SU-DHL-6 (cell line): ENCODE data around the gene ZNF280A.
"Not testable (repeated sequence)": the region's sequence is repeated elsewhere in the genome, so short reads cannot be mapped to it uniquely, and the experiment has no call there.

Experiments
- H2AFZ ChIP-seq: fragments of 200-600 bp; sonication (generic); 2 replicates; pipeline ENCODE4 v1.6.1; 2014; ENCODE audit warnings: low read depth, mild to moderate bottlenecking, moderate library complexity, mixed read lengths, antibody characterized with exemption, low read length; ENCODE audit not compliant: severe bottlenecking
- H3F3A ChIP-seq: fragments of 200-600 bp; shearing (Covaris generic); 2 replicates; pipeline ENCODE4 v1.6.0; 2016; ENCODE audit warnings: antibody characterized with exemption, mild to moderate bottlenecking; ENCODE audit not compliant: insufficient read depth
- H3K27ac ChIP-seq: fragments of 200-600 bp; sonication (generic); 2 replicates; pipeline ENCODE4 v1.5.1; 2016; ENCODE audit warnings: low read depth, mild to moderate bottlenecking, low read length, moderate library complexity, mixed read lengths
- H3K27me3 ChIP-seq: fragments of 200-600 bp; sonication (generic), shearing (Covaris generic); 2 replicates; pipeline ENCODE4 v1.6.0; 2014; ENCODE audit warnings: mild to moderate bottlenecking, low read length
- H3K36me3 ChIP-seq: fragments of 200-600 bp; sonication (generic); 2 replicates; pipeline ENCODE4 v1.6.1; 2014; ENCODE audit warnings: mild to moderate bottlenecking, low read length, mixed read lengths
- H3K4me2 ChIP-seq: fragments of 300-600, 200-600 bp; shearing (Covaris generic), sonication (generic); 2 replicates; pipeline ENCODE4 v1.6.0; 2014; ENCODE audit warnings: low read length, low read depth, mild to moderate bottlenecking; ENCODE audit not compliant: poor library complexity, severe bottlenecking
- H3K4me3 ChIP-seq: fragments of 200-600 bp; sonication (generic); 2 replicates; pipeline ENCODE4 v1.5.1; 2014; ENCODE audit warnings: antibody characterized with exemption, low read length, mild to moderate bottlenecking, mixed read lengths; ENCODE audit not compliant: insufficient read depth, poor library complexity, severe bottlenecking
- H3K79me2 ChIP-seq: fragments of 200-600 bp; sonication (generic); 2 replicates; pipeline ENCODE4 v1.6.1; 2014; ENCODE audit warnings: mild to moderate bottlenecking, low read length, moderate library complexity; ENCODE audit not compliant: insufficient read depth
- H3K9ac ChIP-seq: fragments of 200-600 bp; sonication (generic); 2 replicates; pipeline ENCODE4 v1.7.0; 2014; ENCODE audit warnings: mild to moderate bottlenecking, low read length
- H3K9me2 ChIP-seq: fragments of 200-600 bp; sonication (generic); replicated peaks from 2 replicates; pipeline ENCODE4 v1.6.1; 2014; ENCODE audit warnings: low read length; ENCODE audit not compliant: insufficient read depth
- H3K9me3 ChIP-seq: fragments of 200-600 bp; sonication (generic); 2 replicates; pipeline ENCODE4 v1.6.1; 2014; ENCODE audit warnings: low read length, mixed read lengths; ENCODE audit not compliant: insufficient read depth
- H4K20me1 ChIP-seq: fragments of 200-600 bp; sonication (generic); 2 replicates; pipeline ENCODE4 v1.6.1; 2014; ENCODE audit warnings: low read depth, mild to moderate bottlenecking, antibody characterized with exemption, low read length, moderate library complexity, mixed read lengths
- CTCF ChIP-seq: fragments of 200-600 bp; sonication (generic); IDR thresholded peaks from one replicate; pipeline ENCODE4 v1.5.1; 2017; ENCODE audit warnings: antibody characterized with exemption, mild to moderate bottlenecking, low read length, moderate library complexity; ENCODE audit not compliant: insufficient read depth, poor library complexity, severe bottlenecking
- EZH2phosphoT487 ChIP-seq: fragments of 200-600 bp; sonication (generic), shearing (Covaris generic); conservative IDR thresholded peaks from 2 replicates; pipeline ENCODE4 v1.6.1; 2018; ENCODE audit warnings: mild to moderate bottlenecking, antibody characterized with exemption, low read length, moderate library complexity, mixed read lengths

ZNF280A gene

GRCh38 chr22:22474733-22475132 is 45.3 kb downstream of the ZNF280A start:
- H3F3A ChIP-seq = no peaks in the 10 kb centered on the region
- H3K4me3 ChIP-seq = no peak overlapping the region
- no peak overlapping the region for H3K4me2 ChIP-seq
- no peaks in the 10 kb centered on the region for H3K9me2 ChIP-seq
- H3K79me2 ChIP-seq = no peaks in the 10 kb centered on the region
- H4K20me1 ChIP-seq = no peaks in the 10 kb centered on the region
- H3K27me3 ChIP-seq = no peaks in the 10 kb centered on the region
- H3K36me3 ChIP-seq = no peaks in the 10 kb centered on the region
- H3K27ac ChIP-seq = no peak overlapping the region
- no peaks in the 10 kb centered on the region for H3K9me3 ChIP-seq
- TF ChIP-seq EZH2phosphoT487 (no peak), CTCF (no peak)
- H2AFZ ChIP-seq = no peak overlapping the region
- H3K9ac ChIP-seq = no peak overlapping the region

- H3K9ac ChIP-seq, H2AFZ ChIP-seq, H3K9me3 ChIP-seq, H3K4me2 ChIP-seq, H3F3A ChIP-seq, H3K36me3 ChIP-seq, H3K9me2 ChIP-seq, H3K27me3 ChIP-seq, H3K4me3 ChIP-seq, H3K79me2 ChIP-seq, H3K27ac ChIP-seq, H4K20me1 ChIP-seq: not testable (repeated sequence)
These were observed 49.0 kb downstream of the ZNF280A start for GRCh38 chr22:22471104-22471503.

GRCh38 chr22:22469527-22469926 is 50.5 kb downstream of the ZNF280A start:
- Histone ChIP-seq H3K27me3 (no peaks in the 10 kb centered on the region), H3F3A (no peaks in the 10 kb centered on the region), H4K20me1 (no peaks in the 10 kb centered on the region), H3K9me2 (no peaks in the 10 kb centered on the region), H2AFZ (no peak overlapping the region), H3K27ac (no peak overlapping the region), H3K9ac (no peak overlapping the region), H3K79me2 (no peaks in the 10 kb centered on the region), H3K4me3 (no peak overlapping the region), H3K36me3 (no peaks in the 10 kb centered on the region), H3K4me2 (no peak overlapping the region), H3K9me3 (no peaks in the 10 kb centered on the region)
- TF ChIP-seq CTCF (no peak), EZH2phosphoT487 (no peak)

GRCh38 chr22:22468794-22469469 is 51.1 kb downstream of the ZNF280A start:
- H3K27ac ChIP-seq = not testable (repeated sequence)

More at GRCh38 chr22:22468794-22469469, 51.1 kb downstream of the ZNF280A start:
- H3K27me3 ChIP-seq, H4K20me1 ChIP-seq, H3K9me3 ChIP-seq, H3K9ac ChIP-seq, H3K36me3 ChIP-seq, H2AFZ ChIP-seq, H3F3A ChIP-seq, H3K9me2 ChIP-seq, H3K79me2 ChIP-seq, H3K4me2 ChIP-seq, H3K4me3 ChIP-seq: not testable (repeated sequence)
